BLaER1 treated with 17β-estradiol and CSF1 and Interleukin-3, amounts not matched to agents 10 nM and 100 nM (cell line): ENCODE measurements around the gene CDO1.

Experiments
- H3K27ac ChIP-seq, 11 experiments: shearing (Covaris generic); formaldehyde crosslinking; 2 replicates each; pipeline ENCODE4 v1.8.1; 2022
- H3K27me3 ChIP-seq, 11 experiments: shearing (Covaris generic); formaldehyde crosslinking; 2 replicates each; pipeline ENCODE4 v1.8.1; 2022
- H3K36me3 ChIP-seq, 11 experiments: shearing (Covaris generic); formaldehyde crosslinking; 2 replicates each; pipeline ENCODE4 v1.8.1; 2022
- H3K4me1 ChIP-seq, 10 experiments: shearing (Covaris generic); formaldehyde crosslinking; 2 replicates each; pipeline ENCODE4 v1.8.1; 2022
- H3K4me2 ChIP-seq, 11 experiments: shearing (Covaris generic); formaldehyde crosslinking; 2 replicates each; pipeline ENCODE4 v1.8.1; 2022
- H3K4me3 ChIP-seq, 10 experiments: shearing (Covaris generic); formaldehyde crosslinking; 2 replicates each; pipeline ENCODE4 v1.8.1; 2022
- H3K9ac ChIP-seq, 11 experiments: shearing (Covaris generic); formaldehyde crosslinking; 2 replicates each; pipeline ENCODE4 v1.8.1; 2022
- H3K9me3 ChIP-seq, 11 experiments: shearing (Covaris generic); formaldehyde crosslinking; replicated peaks in 1 of 11; 2 replicates each; pipeline ENCODE4 v1.8.1; 2022
- H4K20me1 ChIP-seq, 11 experiments: shearing (Covaris generic); formaldehyde crosslinking; 2 replicates each; pipeline ENCODE4 v1.8.1; 2022
- Cebpa-rat ChIP-seq, 11 experiments: shearing (Covaris generic); IDR thresholded peaks; 2 replicates each; pipeline ENCODE4 v1.8.1; 2022

The CDO1 gene

DNA sequence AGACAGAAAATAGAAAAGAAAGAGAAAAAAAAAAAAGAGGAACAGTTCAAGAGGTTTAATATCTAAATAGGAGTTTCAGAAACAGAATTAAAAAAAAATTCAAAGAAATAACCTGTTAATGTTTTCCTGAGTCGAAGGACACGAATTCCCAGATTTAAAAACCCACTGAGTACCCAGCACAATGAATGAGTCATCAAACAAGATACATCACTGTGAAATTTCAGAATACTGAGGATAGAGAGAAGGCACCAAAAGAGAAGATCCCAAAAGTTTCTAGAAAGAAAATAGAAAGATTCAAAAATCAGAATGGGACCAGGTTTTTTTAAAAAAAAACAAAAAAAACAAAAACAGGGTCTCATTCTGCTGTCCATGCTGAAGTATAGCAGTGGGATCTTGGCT, 8.8 kb downstream of the CDO1 start:
- Histone ChIP-seq H3K27me3 (0 out of 22 replicates have a peak, but pooled peaks cover 0 to 2% (median 0%) of the 10 kb centered on the region in 11 experiments), H3K4me3 (no peak overlapping the region), H3K36me3 (no peaks in the 10 kb centered on the region), H4K20me1 (no peaks in the 10 kb centered on the region), H3K9ac (no peak overlapping the region), H3K9me3 (no peaks in the 10 kb centered on the region), H3K27ac (no peak overlapping the region), H3K4me2 (peak overlapping the region in 1 of 11 experiments; percentile 16; a peak in 1 of 22 replicates), H3K4me1 (peaks cover 0 to 5% (median 0%) of the 10 kb centered on the region in 10 experiments; a peak in 1 of 20 replicates)
- no peak for TF ChIP-seq Cebpa-rat (IDR thresholded peaks at IDR 0.05)

DNA sequence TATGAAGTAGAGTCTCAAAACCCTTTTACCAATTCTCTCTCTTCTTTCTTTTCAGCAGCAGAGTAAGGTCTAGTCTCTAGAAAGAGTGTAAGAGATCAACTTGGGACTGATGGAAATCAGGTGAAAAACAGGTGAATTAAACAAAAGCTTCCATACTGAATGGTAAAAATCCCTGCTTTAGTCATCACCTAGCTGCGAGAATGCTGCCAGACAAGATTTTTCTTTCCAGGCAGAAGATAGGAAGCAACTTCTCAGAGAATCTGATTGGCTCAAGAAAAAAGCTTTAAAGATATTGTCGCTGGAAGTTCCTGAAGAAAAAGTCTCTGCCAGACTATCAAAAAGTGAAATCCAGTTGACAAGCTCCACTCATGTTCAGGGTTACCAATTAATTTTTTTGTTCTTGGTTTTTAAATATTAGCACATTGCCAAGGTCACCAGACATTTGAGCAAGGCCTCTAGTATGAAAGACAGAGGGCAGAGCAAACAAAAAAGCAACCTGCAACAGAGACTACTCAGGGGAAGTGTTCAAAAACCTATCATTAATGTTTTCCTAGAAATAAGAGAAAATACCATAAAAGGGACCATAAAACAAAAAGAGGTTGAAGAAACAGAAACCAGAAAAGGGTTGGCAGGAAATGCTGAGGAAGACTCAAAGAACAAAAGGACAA, 9.3 kb downstream of the CDO1 start:
- Histone ChIP-seq H3K9me3 (no peaks in the 10 kb centered on the region), H3K9ac (no peak overlapping the region), H4K20me1 (no peaks in the 10 kb centered on the region), H3K27ac (no peak overlapping the region), H3K4me2 (peak overlapping the region in 1 of 11 experiments; percentile 16; a peak in 1 of 22 replicates), H3K4me1 (peaks cover 0 to 5% (median 0%) of the 10 kb centered on the region in 10 experiments; a peak in 1 of 20 replicates), H3K36me3 (no peaks in the 10 kb centered on the region), H3K4me3 (no peak overlapping the region), H3K27me3 (no peaks in the 10 kb centered on the region)
- TF ChIP-seq Cebpa-rat (IDR thresholded peaks at IDR 0.05): no peak

DNA sequence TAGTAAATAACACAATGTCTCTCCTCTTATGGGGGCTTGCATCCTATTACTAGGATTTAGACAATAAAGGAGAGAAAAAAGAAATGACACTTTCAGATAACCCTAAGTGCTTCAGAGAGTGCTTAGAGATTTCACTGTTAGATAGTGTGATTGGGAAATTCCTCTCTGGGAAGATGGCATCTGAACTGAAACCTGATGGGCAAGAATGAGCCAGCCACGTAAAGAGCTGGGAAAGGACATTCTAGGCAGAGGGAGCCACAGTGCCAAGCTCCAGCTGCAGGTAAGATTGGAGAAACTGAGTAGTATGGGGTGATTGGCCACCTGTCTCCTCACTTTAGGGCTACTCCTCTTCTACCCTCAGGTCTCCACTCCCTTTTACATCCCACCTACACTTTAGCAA, 14.5 kb downstream of the CDO1 start:
- Histone ChIP-seq H3K36me3 (no peaks in the 10 kb centered on the region), H4K20me1 (no peaks in the 10 kb centered on the region), H3K4me3 (no peak overlapping the region), H3K4me2 (no peak overlapping the region), H3K4me1 (peaks cover 0 to under 1% (median 0%) of the 10 kb centered on the region in 10 experiments; a peak in 1 of 20 replicates), H3K27ac (no peak overlapping the region), H3K9me3 (no peaks in the 10 kb centered on the region), H3K27me3 (no peaks in the 10 kb centered on the region), H3K9ac (no peak overlapping the region)
- TF ChIP-seq Cebpa-rat (IDR thresholded peaks at IDR 0.05): no peak

DNA sequence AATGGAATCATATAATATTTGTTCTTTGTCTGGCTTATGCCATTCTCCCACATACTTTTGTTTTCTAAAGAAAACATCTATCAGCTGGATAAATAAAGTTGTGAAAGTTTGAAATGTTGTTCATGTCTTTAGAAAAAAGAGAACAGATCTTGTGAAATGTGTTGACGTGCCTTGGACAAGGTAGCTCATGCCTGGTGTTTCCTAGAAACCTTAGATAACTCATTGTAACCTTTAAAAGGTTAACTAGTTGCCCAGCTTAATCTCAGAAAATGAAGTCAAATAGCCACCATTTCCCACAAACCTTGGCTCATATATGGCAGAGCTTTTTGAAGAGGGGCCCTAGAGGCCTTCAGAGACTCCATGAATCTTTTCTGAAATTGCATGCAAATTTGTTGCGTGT, 15.3 kb downstream of the CDO1 start:
- TF ChIP-seq Cebpa-rat (IDR thresholded peaks at IDR 0.05): no peak
- no peaks in the 10 kb centered on the region for H3K9me3 ChIP-seq
- H3K36me3 ChIP-seq: no peaks in the 10 kb centered on the region
- H4K20me1 ChIP-seq: no peaks in the 10 kb centered on the region
- no peaks in the 10 kb centered on the region for H3K4me1 ChIP-seq
- no peak overlapping the region for H3K9ac ChIP-seq
- no peak overlapping the region for H3K4me3 ChIP-seq
- no peak overlapping the region for H3K4me2 ChIP-seq
- H3K27me3 ChIP-seq: no peaks in the 10 kb centered on the region
- no peak overlapping the region for H3K27ac ChIP-seq

DNA sequence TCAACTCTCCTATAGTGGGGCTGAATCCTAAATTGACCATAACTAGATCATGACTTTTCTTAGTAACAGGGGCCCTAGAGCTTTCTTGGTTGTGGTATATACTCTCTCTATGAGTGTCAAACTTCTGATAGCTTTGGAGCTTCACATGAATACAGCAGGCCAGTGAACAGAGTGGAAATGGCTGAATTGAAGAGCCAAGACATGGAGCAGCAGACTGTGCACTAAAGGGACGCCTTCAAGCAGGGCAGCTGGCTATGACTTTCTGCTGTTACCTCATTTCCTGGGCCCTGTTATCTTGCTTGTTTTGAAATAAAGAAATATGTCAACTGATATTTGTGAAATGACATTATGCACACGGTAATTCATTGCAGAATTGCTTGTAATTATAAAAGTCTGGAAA, 16.4 kb downstream of the CDO1 start:
- no peaks in the 10 kb centered on the region for H3K27me3 ChIP-seq
- H4K20me1 ChIP-seq: no peaks in the 10 kb centered on the region
- no peak for TF ChIP-seq Cebpa-rat (IDR thresholded peaks at IDR 0.05)
- no peak overlapping the region for H3K4me3 ChIP-seq
- no peak overlapping the region for H3K4me2 ChIP-seq
- H3K27ac ChIP-seq: no peak overlapping the region
- no peaks in the 10 kb centered on the region for H3K36me3 ChIP-seq
- no peak overlapping the region for H3K9ac ChIP-seq
- H3K4me1 ChIP-seq: no peaks in the 10 kb centered on the region
- H3K9me3 ChIP-seq: no peaks in the 10 kb centered on the region

DNA sequence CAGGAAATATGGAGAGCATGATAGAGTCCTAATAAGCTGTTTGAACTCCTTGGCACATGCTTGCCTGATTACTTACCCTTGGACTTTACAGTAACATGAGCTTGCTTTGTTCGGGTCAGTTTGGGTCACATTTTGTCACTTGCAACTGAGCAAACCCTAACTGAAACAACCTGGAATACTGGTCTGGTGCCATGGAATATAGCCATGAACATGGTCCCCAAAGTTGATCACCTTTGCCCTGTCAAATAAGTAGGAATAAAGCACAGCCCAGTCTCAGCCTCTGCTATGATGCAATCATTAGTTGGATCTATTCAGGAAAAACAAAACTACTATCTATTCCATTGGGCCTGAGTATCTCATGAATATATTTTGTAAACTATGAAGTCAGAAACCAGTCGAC, 18.2 kb downstream of the CDO1 start:
- H3K4me3 ChIP-seq: no peak overlapping the region
- H3K9ac ChIP-seq: no peak overlapping the region
- no peaks in the 10 kb centered on the region for H3K9me3 ChIP-seq
- H3K27me3 ChIP-seq: no peaks in the 10 kb centered on the region
- H3K36me3 ChIP-seq: no peaks in the 10 kb centered on the region
- H4K20me1 ChIP-seq: no peaks in the 10 kb centered on the region
- TF ChIP-seq Cebpa-rat (IDR thresholded peaks at IDR 0.05): peak in 1 of 11 experiments; percentile 33; a peak in 1 of 22 replicates
- H3K27ac ChIP-seq: no peak overlapping the region
- H3K4me2 ChIP-seq: no peak overlapping the region
- no peaks in the 10 kb centered on the region for H3K4me1 ChIP-seq

DNA sequence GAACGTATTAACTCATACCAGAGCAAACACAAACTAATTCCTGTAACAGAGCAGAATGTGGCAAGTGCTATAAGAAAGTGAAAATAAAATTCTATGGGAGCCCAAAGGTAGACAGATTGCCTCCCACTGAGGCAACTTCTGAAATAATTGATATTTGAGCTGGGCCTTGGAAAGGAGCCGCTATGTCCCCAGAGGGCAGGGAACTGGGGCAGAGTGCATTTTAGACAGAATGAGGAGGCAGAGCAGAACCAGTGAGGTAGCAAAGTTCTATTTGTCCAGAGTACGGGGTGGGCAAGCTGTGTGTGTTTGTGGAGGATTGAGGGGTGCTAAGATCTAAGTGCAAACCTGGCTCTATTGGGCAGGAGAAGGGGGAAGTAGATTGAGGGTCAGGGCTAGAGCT, 19.8 kb downstream of the CDO1 start:
- TF ChIP-seq Cebpa-rat (IDR thresholded peaks at IDR 0.05): no peak
- H3K27ac ChIP-seq: no peak overlapping the region
- no peaks in the 10 kb centered on the region for H3K27me3 ChIP-seq
- H3K9me3 ChIP-seq: no peaks in the 10 kb centered on the region
- H3K4me1 ChIP-seq: no peaks in the 10 kb centered on the region
- no peak overlapping the region for H3K4me2 ChIP-seq
- no peak overlapping the region for H3K9ac ChIP-seq
- H3K4me3 ChIP-seq: no peak overlapping the region
- no peaks in the 10 kb centered on the region for H4K20me1 ChIP-seq
- H3K36me3 ChIP-seq: no peaks in the 10 kb centered on the region

DNA sequence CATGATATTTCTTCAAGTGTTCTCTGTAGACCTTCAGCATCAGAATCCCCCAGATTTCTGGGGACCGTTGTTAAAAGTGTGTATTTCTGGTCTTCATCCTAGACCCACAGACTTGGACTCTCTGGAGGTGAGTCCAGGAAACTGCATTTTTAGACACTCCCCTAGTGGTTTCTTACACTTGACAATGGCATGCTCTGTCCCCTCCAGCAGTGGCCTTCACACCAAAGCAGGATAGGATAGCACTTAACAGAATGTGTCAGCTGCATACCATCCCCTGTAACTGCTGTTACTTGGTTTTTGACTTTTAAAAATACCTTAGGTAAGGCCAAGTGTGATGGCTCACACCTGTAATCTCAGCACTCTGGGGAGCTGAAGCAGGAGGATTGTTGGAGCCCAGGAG, 20.8 kb downstream of the CDO1 start:
- H3K36me3 ChIP-seq: no peaks in the 10 kb centered on the region
- H3K9me3 ChIP-seq: no peaks in the 10 kb centered on the region
- H3K27me3 ChIP-seq: no peaks in the 10 kb centered on the region
- no peaks in the 10 kb centered on the region for H3K4me1 ChIP-seq
- H4K20me1 ChIP-seq: no peaks in the 10 kb centered on the region
- H3K4me3 ChIP-seq: no peak overlapping the region
- TF ChIP-seq Cebpa-rat (IDR thresholded peaks at IDR 0.05): no peak
- no peak overlapping the region for H3K27ac ChIP-seq
- H3K4me2 ChIP-seq: no peak overlapping the region
- H3K9ac ChIP-seq: no peak overlapping the region

DNA sequence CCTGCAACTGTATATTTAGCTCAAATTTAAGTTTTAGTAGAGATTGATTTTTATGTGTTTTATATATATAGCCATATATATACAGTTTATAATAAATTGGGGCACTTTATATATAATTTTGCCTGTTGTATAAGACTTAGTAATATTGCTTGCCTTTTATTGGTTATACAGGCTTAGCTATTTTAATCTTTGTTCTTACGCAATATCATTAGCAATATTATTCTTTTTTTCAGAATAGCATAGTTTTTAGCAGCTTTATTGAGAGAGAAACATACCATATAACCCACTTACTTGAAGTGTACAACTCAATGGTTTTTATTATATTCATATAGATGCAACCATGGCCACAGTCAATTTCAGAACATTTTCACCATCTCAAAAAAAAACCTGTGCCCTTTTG, 28.0 kb downstream of the CDO1 start:
- no peaks in the 10 kb centered on the region for H3K4me1 ChIP-seq
- H3K9ac ChIP-seq: no peak overlapping the region
- no peak overlapping the region for H3K27ac ChIP-seq
- no peaks in the 10 kb centered on the region for H4K20me1 ChIP-seq
- H3K4me3 ChIP-seq: no peak overlapping the region
- no peaks in the 10 kb centered on the region for H3K36me3 ChIP-seq
- TF ChIP-seq Cebpa-rat (IDR thresholded peaks at IDR 0.05): 0 out of 22 replicates have a peak, but pooled peaks of 1 of the 11 experiments have one; percentile 35
- peaks cover 0 to 6% (median 0%) of the 10 kb centered on the region in 11 experiments; a peak in 2 of 22 replicates for H3K9me3 ChIP-seq
- H3K4me2 ChIP-seq: no peak overlapping the region
- no peaks in the 10 kb centered on the region for H3K27me3 ChIP-seq

DNA sequence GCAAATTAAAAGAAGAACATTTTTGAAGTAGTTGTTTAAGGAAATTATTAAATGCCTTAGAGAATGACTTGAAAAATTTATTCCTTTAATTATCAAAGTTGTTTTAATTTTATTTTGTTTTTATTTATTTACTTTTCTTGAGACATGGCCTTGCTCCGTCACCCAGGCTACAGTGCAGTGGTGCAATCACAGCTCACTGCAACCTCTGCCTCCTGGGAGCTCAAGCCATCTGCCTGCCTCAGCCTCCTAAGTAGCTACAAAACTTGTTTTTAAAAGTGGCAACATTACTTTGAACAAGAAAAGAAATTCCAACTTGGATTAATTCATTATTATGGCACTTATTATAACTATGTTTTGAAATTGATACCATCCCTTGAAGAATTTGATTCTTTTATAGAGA, 29.0 kb downstream of the CDO1 start:
- no peak overlapping the region for H3K27ac ChIP-seq
- H3K27me3 ChIP-seq: no peaks in the 10 kb centered on the region
- no peak for TF ChIP-seq Cebpa-rat (IDR thresholded peaks at IDR 0.05)
- H3K36me3 ChIP-seq: no peaks in the 10 kb centered on the region
- H3K4me3 ChIP-seq: no peak overlapping the region
- H3K4me1 ChIP-seq: no peaks in the 10 kb centered on the region
- no peak overlapping the region for H3K9ac ChIP-seq
- no peak overlapping the region for H3K4me2 ChIP-seq
- H4K20me1 ChIP-seq: no peaks in the 10 kb centered on the region
- H3K9me3 ChIP-seq: peaks cover 0 to 6% (median 0%) of the 10 kb centered on the region in 11 experiments; a peak in 2 of 22 replicates
